Measurements from ENCODE around the gene MMP15.

GRCh38 chr16:58012481-58012880 lies 13.1 kb upstream of the MMP15 start:
- no peak for TF ChIP-seq CTCF (IDR thresholded peaks at IDR 0.05)
- TF ChIP-seq POLR2A (IDR thresholded peaks at IDR 0.05): no peak
